Measurements from ENCODE around the gene MTM1.

DNA sequence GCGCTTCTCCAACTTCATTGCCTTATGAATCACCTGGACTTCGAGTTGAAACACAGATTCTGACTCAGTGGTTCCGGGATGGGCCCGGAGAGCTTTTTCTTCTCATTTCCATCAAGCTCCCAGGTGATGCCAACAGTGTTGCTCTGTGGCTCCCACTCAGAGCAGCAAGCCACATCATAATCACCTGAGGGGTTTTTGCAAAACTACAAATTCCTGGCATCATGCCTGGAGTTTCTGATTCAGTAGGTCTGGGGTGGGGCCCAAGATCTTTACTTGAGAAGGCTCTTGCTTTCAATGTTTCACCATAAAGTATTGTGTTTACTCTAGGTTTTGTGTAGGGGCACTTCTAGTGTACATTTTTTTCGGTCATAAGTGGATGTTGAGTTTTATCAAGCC lies 7.0 kb downstream of the MTM1 start:
- TF ChIP-seq, protein P1, sequence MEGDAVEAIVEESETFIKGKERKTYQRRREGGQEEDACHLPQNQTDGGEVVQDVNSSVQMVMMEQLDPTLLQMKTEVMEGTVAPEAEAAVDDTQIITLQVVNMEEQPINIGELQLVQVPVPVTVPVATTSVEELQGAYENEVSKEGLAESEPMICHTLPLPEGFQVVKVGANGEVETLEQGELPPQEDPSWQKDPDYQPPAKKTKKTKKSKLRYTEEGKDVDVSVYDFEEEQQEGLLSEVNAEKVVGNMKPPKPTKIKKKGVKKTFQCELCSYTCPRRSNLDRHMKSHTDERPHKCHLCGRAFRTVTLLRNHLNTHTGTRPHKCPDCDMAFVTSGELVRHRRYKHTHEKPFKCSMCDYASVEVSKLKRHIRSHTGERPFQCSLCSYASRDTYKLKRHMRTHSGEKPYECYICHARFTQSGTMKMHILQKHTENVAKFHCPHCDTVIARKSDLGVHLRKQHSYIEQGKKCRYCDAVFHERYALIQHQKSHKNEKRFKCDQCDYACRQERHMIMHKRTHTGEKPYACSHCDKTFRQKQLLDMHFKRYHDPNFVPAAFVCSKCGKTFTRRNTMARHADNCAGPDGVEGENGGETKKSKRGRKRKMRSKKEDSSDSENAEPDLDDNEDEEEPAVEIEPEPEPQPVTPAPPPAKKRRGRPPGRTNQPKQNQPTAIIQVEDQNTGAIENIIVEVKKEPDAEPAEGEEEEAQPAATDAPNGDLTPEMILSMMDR (IDR thresholded peaks at IDR 0.05; ENCODE audit: insufficient read depth, low read length, poor library complexity, severe bottlenecking), result no peak
- TF ChIP-seq EZH2phosphoT487 (conservative IDR thresholded peaks at IDR 0.05; ENCODE audit: low read length), result no peak

All from SU-DHL-6 (cell line).